LNCAP (cell line): ENCODE measurements around the gene CCDC136.

Experiments
- CTCF ChIP-seq: fragments of 450-650 bp; IDR thresholded peaks from 2 replicates; pipeline ENCODE4 v1.5.1; 2017; ENCODE audit warnings: mild to moderate bottlenecking

Gene CCDC136

GRCh38 chr7:128801003-128801402 lies 9.2 kb downstream of the CCDC136 start:
- no peak for TF ChIP-seq CTCF

- no peak for TF ChIP-seq CTCF
Measured at GRCh38 chr7:128801667-128802418, 10.1 kb downstream of the CCDC136 start.

- no peak for TF ChIP-seq CTCF
Measured at GRCh38 chr7:128804484-128804883, 12.7 kb downstream of the CCDC136 start.

GRCh38 chr7:128805225-128805624 lies 13.5 kb downstream of the CCDC136 start:
- TF ChIP-seq CTCF, result no peak

GRCh38 chr7:128807191-128807590 lies 15.4 kb downstream of the CCDC136 start:
- TF ChIP-seq CTCF, result no peak

- no peak for TF ChIP-seq CTCF
Measured at GRCh38 chr7:128809363-128809762, 17.6 kb downstream of the CCDC136 start.

GRCh38 chr7:128810473-128810872 lies 18.7 kb downstream of the CCDC136 start:
- TF ChIP-seq CTCF, result no peak

- no peak for TF ChIP-seq CTCF
Measured at GRCh38 chr7:128810997-128811396, 19.2 kb downstream of the CCDC136 start.
